RKO (cell line): ENCODE data around the gene COX6B2.

Experiments used
- DNase-seq: peaks from one replicate; pipeline ENCODE4 v3.0.0-alpha.2; 2016; ENCODE audit warnings: low spot score

COX6B2 gene

GRCh38 chr19:55341595-55342531, 12.7 kb downstream of the COX6B2 start:
- DNase-seq: no peak

- DNase-seq: peak; percentile 72
Observed at GRCh38 chr19:55341171-55341588, 13.3 kb downstream of the COX6B2 start.

- peak; percentile 24 for DNase-seq
Observed at GRCh38 chr19:55340784-55341147, 13.8 kb downstream of the COX6B2 start.

- peak; percentile 54 for DNase-seq
Observed at GRCh38 chr19:55339889-55340783, 14.4 kb downstream of the COX6B2 start.

GRCh38 chr19:55339105-55339888, 15.2 kb downstream of the COX6B2 start, which contains the start of gene KMT5C:
Gene KMT5C (plus strand): TSS chr19:55339876. CDS start chr19:55341937, 2,061 bp downstream.
- DNase-seq: peak; percentile 100

GRCh38 chr19:55336101-55336500, 18.4 kb downstream of the COX6B2 start:
- no peak for DNase-seq

GRCh38 chr19:55333870-55334269, 20.6 kb downstream of the COX6B2 start:
- no peak for DNase-seq

GRCh38 chr19:55329791-55330190, 24.7 kb downstream of the COX6B2 start:
- peak; percentile 52 for DNase-seq

- DNase-seq: peak; percentile 44
Observed at GRCh38 chr19:55328774-55329318, 25.7 kb downstream of the COX6B2 start.

- no peak for DNase-seq
Observed at GRCh38 chr19:55325172-55325571, 29.3 kb downstream of the COX6B2 start, which contains the start of gene TMEM150B. Gene TMEM150B (minus strand): TSS chr19:55325341. CDS start chr19:55321036, 4,305 bp downstream.

GRCh38 chr19:55324662-55325061, 29.9 kb downstream of the COX6B2 start:
- no peak for DNase-seq

- DNase-seq: no peak
Observed at GRCh38 chr19:55322204-55322885, 32.2 kb downstream of the COX6B2 start.

- no peak for DNase-seq
Observed at GRCh38 chr19:55321466-55322137, 32.9 kb downstream of the COX6B2 start.

GRCh38 chr19:55320844-55321419, 33.6 kb downstream of the COX6B2 start:
- DNase-seq: no peak

- DNase-seq: no peak
Observed at GRCh38 chr19:55319785-55320184, 34.7 kb downstream of the COX6B2 start.

GRCh38 chr19:55316646-55317045, 37.9 kb downstream of the COX6B2 start:
- DNase-seq: no peak

GRCh38 chr19:55315956-55316525, 38.5 kb downstream of the COX6B2 start:
- no peak for DNase-seq

- no peak for DNase-seq
Observed at GRCh38 chr19:55314396-55314795, 40.1 kb downstream of the COX6B2 start.
